Measurements from ENCODE around the gene AARS2.

GRCh38 chr6:44291841-44292240 is 21.3 kb downstream of the AARS2 start:
- no peak for TF ChIP-seq CTCF (conservative IDR thresholded peaks at IDR 0.05)
- TF ChIP-seq ZFX (IDR thresholded peaks at IDR 0.05), result no peak
